Astrocyte (in vitro differentiated cells and primary cell): ENCODE data around the gene TRIM41.

Source experiments
- EZH2 ChIP-seq: IDR thresholded peaks from 2 replicates; pipeline ENCODE4 v1.6.1; 2012; ENCODE audit warnings: mild to moderate bottlenecking, low read length, inconsistent platforms; ENCODE audit not compliant: insufficient read depth
- TF ChIP-seq, protein P1 (sequence below): IDR thresholded peaks from 2 replicates; pipeline ENCODE4 v1.5.1; 2011; ENCODE audit warnings: low read depth, mild to moderate bottlenecking, inconsistent platforms, low read length, moderate library complexity; ENCODE audit not compliant: insufficient read depth

DNA sequence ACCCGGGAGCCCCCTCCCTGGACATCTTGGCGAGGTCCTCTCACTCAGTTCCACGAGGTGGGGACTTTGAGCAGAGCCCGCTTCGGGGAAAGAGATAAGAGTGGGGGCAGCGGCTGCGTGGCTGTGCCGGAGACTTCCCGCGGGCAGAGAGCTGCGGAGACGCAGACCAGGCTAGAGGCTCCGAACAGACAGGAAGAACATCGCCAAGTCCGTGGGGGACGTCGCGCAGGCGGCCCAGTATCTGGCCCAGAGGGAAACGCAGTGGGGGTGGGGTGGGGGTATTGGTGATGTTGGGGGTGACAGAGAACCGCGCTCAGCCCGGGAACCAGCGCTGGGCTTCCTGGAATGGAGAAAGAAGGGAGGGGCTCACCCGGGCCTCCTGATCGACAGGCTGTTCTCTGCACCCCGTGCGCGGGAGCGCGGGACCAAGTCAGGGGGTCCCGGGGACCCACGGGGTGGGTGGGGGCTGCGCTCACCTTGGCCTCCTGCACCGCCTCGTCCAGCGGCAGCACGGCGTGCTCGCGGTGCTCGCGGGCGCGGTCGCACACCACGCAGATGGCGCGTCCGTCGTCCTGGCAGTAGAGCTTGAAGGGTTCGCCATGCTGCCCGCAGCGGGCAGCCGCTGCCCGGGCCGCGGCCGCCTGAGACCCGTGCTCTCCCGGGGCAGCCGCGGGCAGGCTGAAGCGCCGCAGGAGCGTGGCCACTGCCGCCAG, 18.8 kb upstream of the TRIM41 start:
- TF ChIP-seq EZH2, result peak; percentile 24
- TF ChIP-seq, protein P1, sequence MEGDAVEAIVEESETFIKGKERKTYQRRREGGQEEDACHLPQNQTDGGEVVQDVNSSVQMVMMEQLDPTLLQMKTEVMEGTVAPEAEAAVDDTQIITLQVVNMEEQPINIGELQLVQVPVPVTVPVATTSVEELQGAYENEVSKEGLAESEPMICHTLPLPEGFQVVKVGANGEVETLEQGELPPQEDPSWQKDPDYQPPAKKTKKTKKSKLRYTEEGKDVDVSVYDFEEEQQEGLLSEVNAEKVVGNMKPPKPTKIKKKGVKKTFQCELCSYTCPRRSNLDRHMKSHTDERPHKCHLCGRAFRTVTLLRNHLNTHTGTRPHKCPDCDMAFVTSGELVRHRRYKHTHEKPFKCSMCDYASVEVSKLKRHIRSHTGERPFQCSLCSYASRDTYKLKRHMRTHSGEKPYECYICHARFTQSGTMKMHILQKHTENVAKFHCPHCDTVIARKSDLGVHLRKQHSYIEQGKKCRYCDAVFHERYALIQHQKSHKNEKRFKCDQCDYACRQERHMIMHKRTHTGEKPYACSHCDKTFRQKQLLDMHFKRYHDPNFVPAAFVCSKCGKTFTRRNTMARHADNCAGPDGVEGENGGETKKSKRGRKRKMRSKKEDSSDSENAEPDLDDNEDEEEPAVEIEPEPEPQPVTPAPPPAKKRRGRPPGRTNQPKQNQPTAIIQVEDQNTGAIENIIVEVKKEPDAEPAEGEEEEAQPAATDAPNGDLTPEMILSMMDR, result no peak
